ENCODE measurements around the gene C5orf15. TPM values are rescaled to one million over a fixed set of nuclear protein-coding genes. Genes with fewer than 3 reads are reported as not detected.

The C5orf15 gene
- total RNA-seq, 4 donors from 2014 or later = 26.0 to 64.8 (median 35.4) TPM

DNA sequence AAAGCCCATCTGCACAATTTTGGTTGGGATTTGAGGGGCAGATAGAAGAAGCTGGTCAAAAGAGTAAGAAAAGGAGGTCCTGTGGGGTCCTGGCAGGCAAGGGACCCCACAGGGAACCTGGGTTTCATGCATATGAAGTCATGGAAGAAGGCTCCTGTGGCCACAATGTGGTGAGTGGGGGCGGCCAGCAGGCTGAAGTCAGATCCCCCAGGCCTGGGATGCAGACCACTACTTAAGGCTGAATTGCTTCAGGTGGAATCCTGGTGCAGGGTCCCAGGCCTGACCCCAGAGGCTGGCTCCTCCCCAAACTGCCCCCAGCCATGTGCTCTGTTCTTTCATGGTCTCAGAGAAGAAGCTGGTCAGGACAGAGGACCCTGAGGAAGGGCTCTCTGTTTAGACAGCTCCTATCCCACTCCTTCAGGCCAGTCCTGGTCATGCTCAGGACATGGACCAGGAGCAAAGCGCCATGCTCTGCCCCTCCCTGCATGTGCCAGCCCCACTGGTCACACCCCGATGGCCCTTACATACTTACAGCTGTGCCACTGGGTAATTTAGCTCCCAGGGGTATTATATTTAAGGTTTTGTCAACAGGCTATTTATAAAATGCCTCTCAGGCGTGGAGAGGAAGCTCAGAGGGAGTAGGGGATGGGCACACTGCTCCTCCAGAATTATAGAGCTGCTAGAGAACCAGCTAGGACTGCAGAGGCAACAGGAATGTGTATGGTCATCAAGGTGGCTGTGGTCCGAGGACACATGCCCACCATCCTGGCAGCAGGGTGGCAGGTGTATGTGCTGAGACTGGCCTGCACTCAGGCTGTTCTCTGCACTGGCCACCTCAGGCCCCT lies 33.4 kb downstream of the C5orf15 start:
- no peak overlapping the region for H3K4me3 ChIP-seq (ENCODE audit: low read depth, poor library complexity, severe bottlenecking)
- TF ChIP-seq CTCF (IDR thresholded peaks at IDR 0.05) = no peak
- TF ChIP-seq POLR2A (IDR thresholded peaks at IDR 0.05) = no peak
- intact Hi-C loops (cut with DNase I; ENCODE audit: low total_unique reads) = no loop called here
- no peak for DNase-seq (ENCODE audit: low spot score in 2 of 2)
- 78 to 97% methylated on average over 5 of the region's 5 CpGs for WGBS, 2 donors

- no peak for DNase-seq (ENCODE audit: low spot score in 2 of 2)
- WGBS, 2 donors = 85% methylated on average over 5 of the region's 5 CpGs
- intact Hi-C loops (cut with DNase I; ENCODE audit: low total_unique reads) = no loop called here
- no peak overlapping the region for H3K4me3 ChIP-seq (ENCODE audit: low read depth, poor library complexity, severe bottlenecking)
- TF ChIP-seq POLR2A (IDR thresholded peaks at IDR 0.05) (no peak), CTCF (IDR thresholded peaks at IDR 0.05) (no peak)
Measured at GRCh38 chr5:133934311-133934710, 34.1 kb downstream of the C5orf15 start.

GRCh38 chr5:133933670-133934295 lies 34.6 kb downstream of the C5orf15 start:
- intact Hi-C loops (cut with DNase I; ENCODE audit: low total_unique reads) = no loop called here
- 89 to 92% methylated on average over 11 to 12 of the region's 12 CpGs for WGBS, 2 donors
- TF ChIP-seq CTCF (IDR thresholded peaks at IDR 0.05) = no peak
- no peak for TF ChIP-seq POLR2A (IDR thresholded peaks at IDR 0.05)
- H3K4me3 ChIP-seq (ENCODE audit: low read depth, poor library complexity, severe bottlenecking) = no peak overlapping the region
- DNase-seq (ENCODE audit: low spot score in 2 of 2) = no peak

GRCh38 chr5:133933169-133933509 lies 35.3 kb downstream of the C5orf15 start:
- TF ChIP-seq CTCF (IDR thresholded peaks at IDR 0.05) = no peak
- no peak for TF ChIP-seq POLR2A (IDR thresholded peaks at IDR 0.05)
- no peak overlapping the region for H3K4me3 ChIP-seq (ENCODE audit: low read depth, poor library complexity, severe bottlenecking)
- no peak for DNase-seq (ENCODE audit: low spot score in 2 of 2)
- intact Hi-C loops (cut with DNase I; ENCODE audit: low total_unique reads) = no loop called here
- whole genome bisulfite sequencing, 2 donors = 71 to 72% methylated on average over 3 of the region's 3 CpGs

DNA sequence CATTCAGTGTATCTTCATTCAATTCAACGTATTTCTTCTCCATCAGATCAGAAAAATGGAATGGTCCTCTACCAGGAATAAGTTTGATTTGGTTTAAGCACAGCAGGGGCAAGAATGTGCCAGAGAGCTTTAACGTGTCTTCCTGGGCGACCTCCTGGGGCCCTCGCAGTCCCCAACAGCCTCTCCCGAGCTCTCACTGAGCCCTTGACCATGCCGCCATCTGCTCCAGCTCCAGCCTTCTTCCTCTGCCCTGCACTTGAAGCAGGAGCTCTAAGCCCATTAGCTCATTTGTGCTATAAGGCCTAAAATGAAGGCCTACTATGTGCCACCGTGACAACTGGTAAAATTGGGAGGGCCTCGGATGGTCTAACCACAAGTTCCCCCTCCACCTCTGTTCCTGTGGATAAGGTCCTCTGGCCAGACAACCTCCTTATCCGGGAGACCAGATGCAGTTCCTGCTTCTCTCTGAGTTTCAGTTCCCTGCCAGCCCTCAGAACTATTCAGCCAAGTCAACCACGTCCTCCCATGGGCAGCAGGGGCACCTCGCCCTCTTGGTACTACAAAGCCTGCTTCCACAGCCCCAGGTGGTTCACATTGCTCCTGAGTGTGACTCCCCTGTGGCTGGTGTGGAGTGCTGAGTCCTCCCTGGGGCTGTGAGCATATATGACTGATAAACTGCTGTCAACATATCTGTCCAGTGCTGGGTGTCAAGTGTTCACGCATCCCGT lies 35.8 kb downstream of the C5orf15 start:
- no peak for DNase-seq (ENCODE audit: low spot score in 2 of 2)
- TF ChIP-seq POLR2A (IDR thresholded peaks at IDR 0.05) (no peak), CTCF (IDR thresholded peaks at IDR 0.05) (no peak)
- 76 to 88% methylated on average over 13 of the region's 13 CpGs for WGBS, 2 donors
- intact Hi-C loops (cut with DNase I; ENCODE audit: low total_unique reads) = no loop called here
- H3K4me3 ChIP-seq (ENCODE audit: low read depth, poor library complexity, severe bottlenecking) = no peak overlapping the region

Data from lower leg skin (tissue), 4 donors.